DMS114 treated with DMSO at 0.1 percent for 48 hours (cell line): Measurements from ENCODE around the gene RIPK4.

Source experiments
- DNase-seq: peaks from one replicate; lab custom pipeline; 2025; ENCODE audit not compliant: unreplicated experiment; lab: John Stamatoyannopoulos, UW

RIPK4 gene

GRCh38 chr21:41769521-41769920 lies 2.7 kb upstream of the RIPK4 start:
- DNase-seq: no peak

GRCh38 chr21:41769111-41769510 lies 2.3 kb upstream of the RIPK4 start:
- DNase-seq: no peak

- DNase-seq: peak; percentile 13
These were observed 1.7 kb upstream of the RIPK4 start for GRCh38 chr21:41768437-41769042.

- peak; percentile 7 for DNase-seq
These were observed 969 bp upstream of the RIPK4 start for GRCh38 chr21:41767606-41768436.

GRCh38 chr21:41765973-41766882 lies 624 bp downstream of the RIPK4 start:
- DNase-seq: no peak

GRCh38 chr21:41765420-41765821 lies 1.4 kb downstream of the RIPK4 start:
- DNase-seq: no peak

GRCh38 chr21:41764558-41765419 lies 2.1 kb downstream of the RIPK4 start:
- DNase-seq: no peak

GRCh38 chr21:41763996-41764395 lies 2.9 kb downstream of the RIPK4 start:
- DNase-seq: no peak

GRCh38 chr21:41763398-41763931 lies 3.4 kb downstream of the RIPK4 start:
- no peak for DNase-seq

GRCh38 chr21:41762753-41763152 lies 4.1 kb downstream of the RIPK4 start:
- no peak for DNase-seq

- no peak for DNase-seq
These were observed 4.8 kb downstream of the RIPK4 start for GRCh38 chr21:41761934-41762635.

- DNase-seq: no peak
These were observed 5.5 kb downstream of the RIPK4 start for GRCh38 chr21:41761211-41761933.

- DNase-seq: no peak
These were observed 6.4 kb downstream of the RIPK4 start for GRCh38 chr21:41760411-41760810.

GRCh38 chr21:41759926-41760325 lies 6.9 kb downstream of the RIPK4 start:
- no peak for DNase-seq

- no peak for DNase-seq
These were observed 7.5 kb downstream of the RIPK4 start for GRCh38 chr21:41759214-41759840.

- no peak for DNase-seq
These were observed 8.3 kb downstream of the RIPK4 start for GRCh38 chr21:41758550-41758949.

- DNase-seq: no peak
These were observed 10.7 kb downstream of the RIPK4 start for GRCh38 chr21:41755934-41756773.
